Left ventricle myocardium superior (tissue), 1 donor: ENCODE measurements around the gene WDR44. TPM values are rescaled to one million over a fixed set of nuclear protein-coding genes. Genes with fewer than 3 reads are reported as not detected.
"Not testable (repeated sequence)": the region's sequence is repeated elsewhere in the genome, so short reads cannot be mapped to it uniquely, and the experiment has no call there.

Experiments
- ATAC-seq: fragments of 200-7000 bp; cut with Tn5 transposase; one replicate; pipeline ENCODE4 v1.9.1; 2020; ENCODE audit warnings: mild to moderate bottlenecking, moderate library complexity
- DNase-seq: peaks from one replicate; pipeline ENCODE4 v3.0.0-alpha.2; 2020
- intact Hi-C: fragments of 100-400 bp; cut with micrococcal nuclease; formaldehyde crosslinking; loops from one replicate; pipeline ENCODE4 v1.11.0; 2022
- total RNA-seq: library from RNA; stranded (reverse); fragmentation: NEBNext Ultra II Directional; extraction: Animal tissue kit (Norgen Biotek cat#: 25700); gene quantifications from one replicate; pipeline ENCODE4 v1.2.1, GENCODE V29; 2021
- donor health status: DM: no; HTN: yes; CAD: no; lungs with severe emphysema.

The WDR44 gene
- total RNA-seq, 1 donor from 2014 or later = 10.8 TPM

DNA sequence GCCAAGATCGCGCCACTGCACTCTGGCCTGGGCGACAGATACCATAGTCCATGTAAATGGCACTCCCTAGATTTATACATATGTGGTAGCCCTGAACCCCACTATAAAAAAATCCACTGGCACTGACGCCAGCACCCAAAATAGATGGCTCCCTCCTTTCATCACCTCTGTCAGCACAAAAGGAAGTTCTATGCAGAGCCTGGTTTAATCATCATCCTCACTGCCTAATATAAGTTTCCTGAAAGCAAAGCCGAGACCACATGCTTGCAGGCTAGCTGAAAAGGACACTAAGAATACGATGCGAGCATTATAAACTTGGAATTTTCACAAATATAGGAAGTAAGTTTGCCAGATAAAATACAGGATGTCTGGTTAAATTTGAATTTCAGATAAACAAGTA, 122.2 kb downstream of the WDR44 start:
- DNase-seq (no peak), ATAC-seq (no peak)
- intact Hi-C loops = no loop called here

GRCh38 chrX:118470721-118471347, 124.9 kb downstream of the WDR44 start:
- DNase-seq, intact Hi-C loops, ATAC-seq: not testable (repeated sequence)

GRCh38 chrX:118474586-118474985, 128.7 kb downstream of the WDR44 start:
- no peak for ATAC-seq
- no peak for DNase-seq
- intact Hi-C loops = no loop called here

GRCh38 chrX:118475903-118476302, 130.0 kb downstream of the WDR44 start:
- intact Hi-C loops = no loop called here
- ATAC-seq = no peak
- no peak for DNase-seq

GRCh38 chrX:118480172-118480571, 134.3 kb downstream of the WDR44 start:
- no peak for DNase-seq
- intact Hi-C loops = no loop called here
- ATAC-seq = no peak

GRCh38 chrX:118482384-118482783, 136.5 kb downstream of the WDR44 start:
- DNase-seq, ATAC-seq, intact Hi-C loops: not testable (repeated sequence)

GRCh38 chrX:118484216-118484903, 138.5 kb downstream of the WDR44 start:
- intact Hi-C loops = no loop called here
- no peak for ATAC-seq
- no peak for DNase-seq

- intact Hi-C loops, DNase-seq, ATAC-seq: not testable (repeated sequence)
Measured at GRCh38 chrX:118486693-118487092, 140.8 kb downstream of the WDR44 start.

- ATAC-seq = no peak
- DNase-seq = no peak
- intact Hi-C loops = no loop called here
Measured at GRCh38 chrX:118493016-118493415, 147.1 kb downstream of the WDR44 start.

DNA sequence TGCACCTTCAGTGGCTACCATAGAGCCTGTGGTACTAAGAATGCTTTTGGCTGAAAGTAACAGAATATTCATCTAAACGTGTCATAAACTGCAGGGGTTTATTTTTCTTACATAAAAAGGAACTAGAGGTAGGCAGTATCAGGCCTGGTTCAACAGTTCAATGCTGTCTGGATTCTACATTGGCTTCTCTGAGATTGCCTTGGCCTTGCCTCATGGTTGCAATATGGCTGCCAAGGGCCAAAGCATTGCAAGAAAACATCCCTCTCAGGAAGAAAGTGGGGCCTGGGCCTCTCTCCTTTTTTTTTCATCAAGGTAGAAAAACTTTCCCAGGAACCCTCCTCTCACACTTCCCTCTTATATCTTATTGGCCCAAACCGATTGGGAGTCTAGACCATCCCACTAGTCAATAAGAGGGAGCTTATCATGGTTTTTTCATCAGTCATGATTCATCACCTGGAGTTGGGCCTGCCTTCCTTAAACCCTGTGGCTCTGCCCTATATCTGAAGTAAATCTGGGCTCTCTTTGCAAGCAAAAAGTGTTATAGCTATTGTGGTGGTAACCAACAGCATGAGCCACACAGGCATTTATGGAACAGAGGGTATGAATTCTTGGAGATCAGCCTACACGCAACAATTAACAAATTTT, 147.9 kb downstream of the WDR44 start:
- no peak for ATAC-seq
- DNase-seq = no peak
- intact Hi-C loops = no loop called here

GRCh38 chrX:118495061-118495921, 149.4 kb downstream of the WDR44 start, which contains the start of gene DOCK11:
Gene DOCK11, plus strand, starts transcription at chrX:118495815. Its CDS starts 157 bp downstream, at chrX:118495972.
- peak; percentile 83 for DNase-seq
- peak; percentile 93 for ATAC-seq
- intact Hi-C loops = no loop called here

GRCh38 chrX:118495958-118496762, 150.3 kb downstream of the WDR44 start:
- intact Hi-C loops = no loop called here
- peak; percentile 71 for DNase-seq
- peak; percentile 52 for ATAC-seq

DNA sequence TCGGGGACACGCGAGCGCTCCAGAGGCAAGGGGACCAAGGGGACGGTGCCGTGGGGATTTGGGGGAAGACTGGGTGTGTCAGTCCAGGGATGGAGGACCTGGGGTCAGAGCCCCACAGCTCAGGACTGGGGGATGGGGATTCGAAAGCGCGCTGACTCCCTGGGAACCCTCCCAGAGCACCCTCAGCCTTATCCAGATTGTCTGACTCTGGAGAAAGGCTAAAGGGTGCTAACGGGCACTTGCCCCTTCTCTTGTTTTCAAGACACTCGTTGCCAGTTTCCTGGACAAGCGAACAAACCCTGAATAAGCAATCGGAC, 150.8 kb downstream of the WDR44 start:
- DNase-seq (no peak), ATAC-seq (peak; percentile 3)
- intact Hi-C loops = no loop called here

DNA sequence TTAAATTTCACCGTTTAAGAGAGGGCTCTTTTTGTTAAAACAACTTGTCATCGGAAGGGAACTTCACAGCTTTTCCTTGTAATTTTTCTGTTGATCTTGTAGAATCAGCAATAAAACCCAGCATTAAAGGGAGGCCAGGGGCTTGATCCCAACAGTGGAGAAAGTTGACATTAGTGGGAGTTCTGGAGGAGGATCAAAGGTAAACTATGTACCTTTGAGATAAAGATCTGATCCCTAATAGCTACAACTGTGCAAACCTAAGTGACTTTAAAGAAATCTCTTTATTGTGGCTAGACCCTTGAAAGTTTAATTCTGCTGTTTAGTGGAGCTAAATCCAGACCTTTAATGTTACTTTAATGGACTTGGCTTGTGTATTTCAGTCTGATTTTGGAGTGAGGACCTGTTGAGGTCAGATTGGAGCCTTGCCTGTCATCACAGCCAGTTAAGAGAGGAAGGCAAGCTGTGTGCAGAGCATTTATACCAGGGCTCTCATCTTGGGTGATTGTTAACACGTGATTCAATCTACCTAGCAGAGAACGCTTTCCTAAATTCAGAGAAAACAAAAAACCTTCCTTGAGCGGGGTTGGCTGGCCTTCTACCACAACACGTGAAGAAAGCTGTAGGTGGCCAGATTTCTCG, 151.4 kb downstream of the WDR44 start:
- DNase-seq = no peak
- ATAC-seq = no peak
- intact Hi-C loops = no loop called here

GRCh38 chrX:118498351-118498750, 152.4 kb downstream of the WDR44 start:
- intact Hi-C loops = no loop called here
- DNase-seq (no peak), ATAC-seq (no peak)

DNA sequence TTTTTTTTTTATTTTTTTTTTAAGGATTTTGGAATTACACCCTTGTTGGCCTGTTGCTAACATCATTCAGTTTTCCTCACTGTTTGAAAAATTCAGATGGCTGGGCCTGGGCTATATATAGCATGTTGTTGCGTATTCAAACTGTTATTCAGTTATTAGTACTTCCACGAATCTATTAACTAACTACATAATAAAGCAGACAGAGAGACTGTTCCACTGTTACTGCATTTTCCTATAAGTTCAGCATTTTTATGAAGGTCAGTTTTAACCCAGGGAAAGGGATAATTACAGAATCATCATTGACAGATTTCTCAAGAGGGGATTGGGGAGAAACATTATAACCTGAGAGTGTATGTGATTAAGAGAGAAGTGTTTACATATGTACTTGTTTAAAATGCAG, 152.8 kb downstream of the WDR44 start:
- no peak for DNase-seq
- ATAC-seq = no peak
- intact Hi-C loops = no loop called here

DNA sequence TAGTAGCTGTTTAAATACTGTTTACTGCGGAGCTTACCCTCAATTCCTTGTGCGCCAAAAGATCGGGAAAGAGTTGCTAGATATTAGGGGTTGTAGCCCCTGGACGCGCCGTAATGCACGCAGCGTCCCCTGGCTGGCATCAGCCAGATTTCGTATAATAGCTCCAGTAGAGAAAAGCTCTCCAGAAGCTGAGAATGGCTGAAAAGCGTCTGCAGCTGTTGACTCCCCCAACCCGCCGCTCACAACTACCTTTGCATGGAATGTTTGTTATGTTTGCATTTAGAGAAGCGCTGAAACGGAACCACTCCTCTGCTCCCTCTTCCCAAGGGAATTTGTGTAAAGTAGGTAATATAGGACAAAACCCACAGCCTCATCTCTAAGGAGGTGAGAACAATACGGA, 153.4 kb downstream of the WDR44 start:
- intact Hi-C loops = no loop called here
- no peak for DNase-seq
- ATAC-seq = no peak
